H1 (cell line): ENCODE results near the gene ZNF526. TPM values are rescaled to one million over a fixed set of nuclear protein-coding genes. Genes with fewer than 3 reads are reported as not detected.

Experiments
- KDM1A ChIP-seq: fragments of 200-600, 300-600 bp; sonication (generic); IDR thresholded peaks from 2 replicates; pipeline ENCODE4 v1.7.1; 2016; ENCODE audit warnings: mild to moderate bottlenecking, low read length, borderline replicate concordance
- NANOG ChIP-seq: IDR thresholded peaks from 2 replicates; pipeline ENCODE4 v1.6.1; 2011; ENCODE audit warnings: low read length, low read depth, mild to moderate bottlenecking, inconsistent platforms; ENCODE audit not compliant: insufficient read depth, poor library complexity, severe bottlenecking
- RAD21 ChIP-seq, 2 experiments: IDR thresholded peaks in 1 of 2; conservative IDR thresholded peaks in 1 of 2; 2 replicates each; pipeline ENCODE4 v1.6.1; 2011; ENCODE audit warnings: low read depth in 2 of 2, low read length in 2 of 2, improper control_type of control experiment in 1 of 2, inconsistent platforms in 1 of 2, mild to moderate bottlenecking in 1 of 2, moderate library complexity in 1 of 2
- RNF2 ChIP-seq: fragments of 200-900, 300-1000 bp; sonication (generic); IDR thresholded peaks from 2 replicates; pipeline ENCODE4 v1.7.1; 2016; ENCODE audit warnings: borderline replicate concordance, low read depth, mild to moderate bottlenecking, antibody characterized with exemption, low read length; ENCODE audit not compliant: poor library complexity, severe bottlenecking; ENCODE audit errors: missing control alignments
- SUZ12 ChIP-seq: fragments of 200-600 bp; sonication (generic); IDR thresholded peaks from 2 replicates; pipeline ENCODE4 v1.6.1; 2012; ENCODE audit warnings: mild to moderate bottlenecking, inconsistent platforms, low read length, moderate library complexity, mixed read lengths
- TBP ChIP-seq: IDR thresholded peaks from 2 replicates; pipeline ENCODE4 v1.6.1; 2011; ENCODE audit warnings: low read depth, low read length, improper control_type of control experiment
- TEAD4 ChIP-seq: IDR thresholded peaks from 2 replicates; pipeline ENCODE4 v1.6.1; 2012; ENCODE audit warnings: low read depth, low read length, inconsistent platforms, mixed read lengths
- polyA plus RNA-seq, 7 experiments: library from polyadenylated mRNA; depleted of rRNA in 3 of 7; stranded (reverse) in 5 of 7; unstranded in 2 of 7; fragments of >200 nt in 5 of 7; fragments of 200-250 nt in 2 of 7; gene quantifications; 1 replicate in 5 of 7; 2 replicates in 1 of 7; 4 replicates in 1 of 7; pipeline versions ENCODE4 v1.2.1 to v1.2.3, GENCODE V29; 2011 to 2013; ENCODE audit warnings: missing spikeins in 2 of 7, mixed read lengths in 2 of 7
- total RNA-seq: library from RNA; stranded (reverse); fragmentation: NEBNext Ultra II Directional; extraction: Animal tissue kit (Norgen Biotek cat#: 25700); gene quantifications from 2 replicates; pipeline ENCODE4 v1.2.1, GENCODE V29; 2021

The ZNF526 gene
- total and polyA plus RNA-seq, 2 of the 8 experiments (the other 6 are each of a cell fraction or from before 2014, with no cell fraction given) = 8.4 to 14.1 TPM

GRCh38 chr19:42199440-42200115, 20.5 kb upstream of the ZNF526 start (continued):
- TF ChIP-seq NANOG (no peak), RNF2 (no peak), RAD21 (IDR thresholded peaks at IDR 0.05 in 1 of 2, conservative IDR thresholded peaks at IDR 0.05 in 1 of 2; ENCODE audit: low read depth in 2 of 2, low read length in 2 of 2) (peak; percentile 19 to 34; a peak in 2 of 4 replicates), SUZ12 (no peak), KDM1A (no peak), TBP (no peak), TEAD4 (no peak)
